Osteocyte (in vitro differentiated cells): Measurements from ENCODE around the gene TMOD4. TPM values are rescaled to one million over a fixed set of nuclear protein-coding genes. Genes with fewer than 3 reads are reported as not detected.

ENCODE experiments used
- DNase-seq: peaks from one replicate; pipeline ENCODE4 v3.0.0; 2021; ENCODE audit warnings: mixed read lengths; ENCODE audit not compliant: unreplicated experiment; ENCODE audit errors: extremely low spot score
- H3K27ac Mint-ChIP-seq: one replicate; pipeline ENCODE4 v1.8.0; 2021; ENCODE audit warnings: mild to moderate bottlenecking, mixed read lengths; ENCODE audit not compliant: unreplicated experiment
- H3K27me3 Mint-ChIP-seq: one replicate; pipeline ENCODE4 v1.8.0; 2021; ENCODE audit warnings: mixed read lengths; ENCODE audit not compliant: unreplicated experiment
- H3K36me3 Mint-ChIP-seq: one replicate; pipeline ENCODE4 v1.8.0; 2021; ENCODE audit warnings: mixed read lengths; ENCODE audit not compliant: unreplicated experiment
- H3K4me1 Mint-ChIP-seq: one replicate; pipeline ENCODE4 v1.8.0; 2021; ENCODE audit warnings: mixed read lengths; ENCODE audit not compliant: unreplicated experiment
- H3K4me3 Mint-ChIP-seq: one replicate; pipeline ENCODE4 v1.8.0; 2021; ENCODE audit warnings: mild to moderate bottlenecking, moderate library complexity, mixed read lengths; ENCODE audit not compliant: unreplicated experiment
- H3K9me3 Mint-ChIP-seq: one replicate; pipeline ENCODE4 v1.8.0; 2021; ENCODE audit warnings: mixed read lengths; ENCODE audit not compliant: unreplicated experiment
- CTCF ChIP-seq: fragments of 200-600 bp; sonication (generic); IDR thresholded peaks from 2 replicates; pipeline ENCODE4 v1.5.0; 2021; ENCODE audit warnings: antibody characterized with exemption, mild to moderate bottlenecking, moderate library complexity
- total RNA-seq: library from RNA; stranded (reverse); gene quantifications from 2 replicates; pipeline ENCODE4 v1.2.1, GENCODE V29; 2021

The TMOD4 gene
- total RNA-seq, 1 donor from 2014 or later = not detected

- H3K9me3 Mint-ChIP-seq = no peaks in the 10 kb centered on the region
- H3K27me3 Mint-ChIP-seq = no peaks in the 10 kb centered on the region
- no peak overlapping the region for H3K27ac Mint-ChIP-seq
- H3K36me3 Mint-ChIP-seq = peaks cover 22% of the 10 kb centered on the region
- no peaks in the 10 kb centered on the region for H3K4me1 Mint-ChIP-seq
- TF ChIP-seq CTCF = no peak
- H3K4me3 Mint-ChIP-seq = no peak overlapping the region
- DNase-seq = no peak
Observed at GRCh38 chr1:151157067-151157531, 18.7 kb downstream of the TMOD4 start.

GRCh38 chr1:151156515-151156819, 19.3 kb downstream of the TMOD4 start, which contains the start of gene TNFAIP8L2:
Gene TNFAIP8L2, plus strand, starts transcription at chr1:151156649. Its CDS starts 2,049 bp downstream, at chr1:151158698.
- H3K27me3 Mint-ChIP-seq = no peaks in the 10 kb centered on the region
- no peak for TF ChIP-seq CTCF
- no peak within 1 kb of the TSS for H3K27ac Mint-ChIP-seq
- H3K4me3 Mint-ChIP-seq = no peak within 1 kb of the TSS
- no peak for DNase-seq
- no peaks in the 10 kb centered on the region for H3K9me3 Mint-ChIP-seq
- H3K36me3 Mint-ChIP-seq = peaks cover 19% of the 10 kb centered on the region
- no peaks in the 10 kb centered on the region for H3K4me1 Mint-ChIP-seq

GRCh38 chr1:151147665-151148064, 28.1 kb downstream of the TMOD4 start:
- TF ChIP-seq CTCF = no peak
- H3K9me3 Mint-ChIP-seq = no peaks in the 10 kb centered on the region
- peaks cover 3% of the 10 kb centered on the region for H3K36me3 Mint-ChIP-seq
- H3K4me3 Mint-ChIP-seq = no peak overlapping the region
- peak overlapping the region; percentile 94 for H3K27ac Mint-ChIP-seq
- H3K4me1 Mint-ChIP-seq = peaks cover 35% of the 10 kb centered on the region
- H3K27me3 Mint-ChIP-seq = no peaks in the 10 kb centered on the region
- DNase-seq = no peak

- TF ChIP-seq CTCF = no peak
- H3K27ac Mint-ChIP-seq = peak overlapping the region; percentile 94
- H3K36me3 Mint-ChIP-seq = peaks cover 3% of the 10 kb centered on the region
- H3K9me3 Mint-ChIP-seq = no peaks in the 10 kb centered on the region
- H3K27me3 Mint-ChIP-seq = no peaks in the 10 kb centered on the region
- H3K4me1 Mint-ChIP-seq = peaks cover 35% of the 10 kb centered on the region
- H3K4me3 Mint-ChIP-seq = peak overlapping the region; percentile 89
- DNase-seq = no peak
Observed at GRCh38 chr1:151147132-151147503, 28.7 kb downstream of the TMOD4 start.

GRCh38 chr1:151146412-151147131, 29.2 kb downstream of the TMOD4 start, which contains the start of gene SEMA6C:
Gene SEMA6C, minus strand, starts transcription at chr1:151146631. Its CDS starts 4,010 bp downstream, at chr1:151142621.
- Mint-ChIP-seq H3K36me3 (peaks cover 3% of the 10 kb centered on the region), H3K27ac (peak within 1 kb of the TSS; percentile 94)
- peak; percentile 95 for DNase-seq

More at GRCh38 chr1:151146412-151147131, 29.2 kb downstream of the TMOD4 start, which contains the start of gene SEMA6C:
- Mint-ChIP-seq H3K4me1 (peaks cover 35% of the 10 kb centered on the region), H3K4me3 (peak within 1 kb of the TSS; percentile 89), H3K27me3 (no peaks in the 10 kb centered on the region), H3K9me3 (no peaks in the 10 kb centered on the region)
- TF ChIP-seq CTCF = no peak
